HG03457 (cell line): ENCODE data around the gene PRAC1.
"Not testable (repeated sequence)": the region's sequence is repeated elsewhere in the genome, so short reads cannot be mapped to it uniquely, and the experiment has no call there.

Experiments
- ATAC-seq: cut with Tn5 transposase; IDR thresholded peaks from one replicate; pipeline ENCODE4 v1.9.1; 2021; ENCODE audit warnings: moderate number of reproducible peaks; ENCODE audit not compliant: unreplicated experiment

PRAC1 gene

DNA sequence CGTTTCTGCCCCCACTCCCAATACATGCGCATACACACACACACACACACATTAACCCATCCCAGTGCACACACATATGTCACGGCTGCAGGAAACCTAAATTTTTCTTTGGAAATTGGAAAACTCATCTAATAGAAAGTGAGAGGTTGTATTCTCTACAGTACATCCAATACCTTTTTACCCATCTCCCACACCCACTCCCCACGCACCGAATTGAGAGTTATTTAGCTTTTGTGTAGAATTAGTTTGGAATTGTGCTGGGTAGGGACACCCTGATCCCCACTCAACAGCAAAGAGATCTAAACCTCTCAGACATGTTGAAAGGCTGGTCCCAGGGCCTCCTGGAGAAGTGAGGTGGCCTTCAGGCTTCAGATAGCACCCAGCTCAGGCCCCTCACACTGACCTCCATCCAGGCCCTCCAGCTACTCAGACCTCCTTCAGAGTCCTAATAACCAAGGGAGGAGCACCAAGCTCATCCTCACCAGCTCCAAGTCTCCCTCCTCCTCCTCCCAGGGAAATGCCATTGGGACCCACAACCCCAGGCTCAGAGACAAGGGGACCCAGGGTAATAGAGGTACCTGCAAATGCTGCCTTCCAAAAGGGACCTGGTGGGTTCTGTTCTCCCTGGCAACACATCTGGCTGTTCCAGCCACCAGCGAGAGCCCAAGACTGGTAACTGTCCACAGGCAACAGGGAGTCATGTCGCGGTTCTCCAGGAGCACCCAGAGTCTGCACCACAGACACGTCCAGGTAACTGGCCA is 5.3 kb upstream of the PRAC1 start:
- ATAC-seq, result no peak

GRCh38 chr17:48726916-48727286 is 4.6 kb upstream of the PRAC1 start:
- ATAC-seq, result no peak

DNA sequence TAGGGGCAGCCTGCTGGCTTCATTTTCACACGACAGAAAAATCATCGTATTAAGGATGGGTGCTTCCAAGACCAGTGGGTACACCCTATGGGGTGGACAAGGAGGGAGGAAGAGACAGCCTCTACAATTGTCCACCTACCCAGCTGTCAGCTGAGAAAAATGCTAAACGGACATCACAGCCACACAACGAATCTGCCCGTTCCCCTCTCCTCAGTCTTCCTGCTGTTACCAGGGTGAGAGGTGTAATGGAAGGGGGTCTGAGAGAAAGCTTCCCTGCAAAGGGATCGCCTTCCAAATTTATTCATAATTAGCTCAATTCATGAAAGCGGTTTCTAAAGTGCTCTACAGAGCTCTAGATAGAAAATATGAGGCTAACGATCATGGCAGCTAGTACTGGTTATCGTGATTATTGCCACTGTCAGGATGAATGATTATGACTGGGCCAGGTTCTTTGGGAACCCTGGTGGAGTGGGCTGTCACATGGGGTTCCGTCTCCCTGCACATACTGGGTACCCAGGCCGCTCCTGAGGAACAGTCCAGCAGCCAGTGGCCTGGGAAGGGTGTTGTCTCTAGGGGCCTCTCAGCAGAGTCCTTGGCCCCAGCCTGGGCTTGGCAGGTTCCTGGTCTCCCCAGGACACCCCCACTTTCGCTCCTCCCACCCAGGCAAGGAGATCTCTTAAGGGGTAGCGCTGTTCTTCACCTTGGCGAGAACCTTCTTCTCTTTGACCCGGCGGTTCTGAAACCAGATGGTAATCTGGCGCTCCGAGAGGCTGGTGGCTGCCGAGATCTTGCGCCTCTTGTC is 4.0 kb upstream of the PRAC1 start:
- no peak for ATAC-seq

- ATAC-seq, result no peak
These were observed 3.2 kb upstream of the PRAC1 start for GRCh38 chr17:48725288-48726064.

DNA sequence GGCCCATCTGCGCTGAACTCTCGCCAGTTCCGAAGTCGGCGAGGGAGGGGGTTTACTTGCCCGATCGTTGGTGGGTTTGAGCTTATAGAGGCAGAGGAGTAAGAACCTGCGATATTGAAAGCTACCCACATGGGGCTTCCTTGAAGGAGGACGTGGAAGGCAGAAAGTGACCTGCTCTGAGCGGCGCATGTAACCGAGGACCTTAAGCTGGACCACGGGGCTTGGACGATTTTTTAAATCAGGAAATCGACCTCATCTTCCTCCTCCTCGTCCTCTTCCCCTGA is 2.6 kb upstream of the PRAC1 start:
- ATAC-seq, result no peak

GRCh38 chr17:48724251-48725003 is 2.1 kb upstream of the PRAC1 start:
- ATAC-seq, result no peak

DNA sequence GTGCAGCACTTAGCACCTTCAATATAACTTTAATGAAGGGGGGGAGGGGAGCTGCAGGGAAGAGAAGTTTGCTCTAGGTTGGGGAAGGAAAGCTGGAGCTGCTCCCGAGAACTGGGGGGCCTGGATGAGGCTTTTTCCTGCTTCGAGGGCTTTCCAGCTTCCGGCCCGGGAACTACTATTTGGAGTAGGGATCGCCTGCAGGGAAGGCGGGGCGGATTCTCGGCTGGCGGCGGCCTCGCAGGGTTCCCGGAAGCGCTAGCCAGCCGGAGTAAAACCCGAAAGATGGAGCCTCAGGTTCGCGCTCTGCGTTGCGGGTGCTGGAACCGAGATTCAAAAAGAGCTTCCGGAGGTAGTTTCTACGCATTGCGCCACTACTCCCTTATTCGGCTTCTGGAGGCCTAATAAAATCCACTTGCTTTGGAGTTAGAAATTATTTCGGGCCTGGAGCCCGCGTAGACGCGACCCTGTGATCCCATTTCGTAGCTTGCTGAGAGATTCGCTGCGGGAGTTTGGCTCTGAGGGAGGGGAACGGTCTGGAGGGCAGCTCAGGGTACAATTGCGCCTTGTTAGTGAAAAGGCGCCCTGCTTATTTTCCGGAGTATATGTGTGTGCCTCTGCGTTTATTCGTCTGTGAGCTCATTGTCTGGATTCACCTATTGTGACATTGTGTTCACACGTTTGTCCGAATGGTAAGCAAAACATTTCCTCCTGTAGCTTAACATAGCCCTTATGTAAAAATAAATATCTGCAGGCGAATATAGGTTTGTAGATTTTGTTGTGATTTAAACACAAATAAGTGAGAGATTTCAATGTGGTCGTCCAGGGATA is 1.3 kb upstream of the PRAC1 start:
- no peak for ATAC-seq

DNA sequence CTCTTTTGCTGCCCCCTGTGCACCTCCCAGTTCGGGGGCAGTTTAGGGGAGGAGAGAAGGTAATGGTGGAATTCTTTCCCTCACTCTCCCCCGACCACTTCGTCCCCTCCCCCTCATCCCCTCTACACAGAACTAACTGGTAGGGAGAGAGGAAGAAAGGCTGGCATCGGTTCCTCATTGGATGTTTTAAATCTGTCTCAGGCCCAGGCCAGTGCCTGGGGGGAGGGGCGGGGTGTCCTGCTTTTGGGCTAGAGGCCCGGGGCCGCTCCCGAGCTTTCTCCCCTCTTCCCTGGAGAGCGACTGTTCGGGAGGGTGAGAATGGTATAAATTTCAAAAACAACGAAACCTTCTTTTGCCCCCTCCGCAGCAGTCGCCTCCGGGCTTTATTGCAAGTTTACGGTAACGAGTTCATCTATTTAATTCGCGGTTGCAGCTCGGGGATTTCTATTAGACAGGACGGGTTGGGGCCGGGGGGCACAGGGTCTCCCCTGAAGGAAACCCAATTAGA is 651 bp upstream of the PRAC1 start, which contains the start of gene PRAC2:
Gene PRAC2, plus strand, starts transcription at position 271 of the 508 bp plus-strand sequence. CDS start 1,226 bp downstream, outside the sequence.
- no peak for ATAC-seq

DNA sequence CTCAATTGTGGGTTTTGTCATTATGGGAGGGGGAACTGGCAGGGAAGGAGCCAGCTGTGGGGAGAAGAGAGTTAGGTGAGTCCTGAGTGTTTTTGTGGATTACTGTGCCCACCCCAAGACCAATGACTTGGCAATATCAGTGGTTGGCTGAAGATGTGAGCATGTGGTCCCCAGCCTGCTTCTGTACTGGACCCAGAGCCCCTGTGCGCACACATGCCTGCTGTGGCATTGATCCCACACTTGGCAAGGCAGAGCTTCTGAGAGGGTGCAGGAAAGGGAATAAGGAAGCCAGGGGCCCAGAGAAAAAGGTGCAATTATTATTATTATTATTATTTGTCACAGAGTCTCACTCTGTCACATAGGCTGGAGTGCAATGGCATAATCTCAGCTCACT is 1.3 kb downstream of the PRAC1 start:
- no peak for ATAC-seq

GRCh38 chr17:48720266-48721008 is 1.9 kb downstream of the PRAC1 start:
- no peak for ATAC-seq

- ATAC-seq, result no peak
These were observed 2.6 kb downstream of the PRAC1 start for GRCh38 chr17:48719642-48720265.

DNA sequence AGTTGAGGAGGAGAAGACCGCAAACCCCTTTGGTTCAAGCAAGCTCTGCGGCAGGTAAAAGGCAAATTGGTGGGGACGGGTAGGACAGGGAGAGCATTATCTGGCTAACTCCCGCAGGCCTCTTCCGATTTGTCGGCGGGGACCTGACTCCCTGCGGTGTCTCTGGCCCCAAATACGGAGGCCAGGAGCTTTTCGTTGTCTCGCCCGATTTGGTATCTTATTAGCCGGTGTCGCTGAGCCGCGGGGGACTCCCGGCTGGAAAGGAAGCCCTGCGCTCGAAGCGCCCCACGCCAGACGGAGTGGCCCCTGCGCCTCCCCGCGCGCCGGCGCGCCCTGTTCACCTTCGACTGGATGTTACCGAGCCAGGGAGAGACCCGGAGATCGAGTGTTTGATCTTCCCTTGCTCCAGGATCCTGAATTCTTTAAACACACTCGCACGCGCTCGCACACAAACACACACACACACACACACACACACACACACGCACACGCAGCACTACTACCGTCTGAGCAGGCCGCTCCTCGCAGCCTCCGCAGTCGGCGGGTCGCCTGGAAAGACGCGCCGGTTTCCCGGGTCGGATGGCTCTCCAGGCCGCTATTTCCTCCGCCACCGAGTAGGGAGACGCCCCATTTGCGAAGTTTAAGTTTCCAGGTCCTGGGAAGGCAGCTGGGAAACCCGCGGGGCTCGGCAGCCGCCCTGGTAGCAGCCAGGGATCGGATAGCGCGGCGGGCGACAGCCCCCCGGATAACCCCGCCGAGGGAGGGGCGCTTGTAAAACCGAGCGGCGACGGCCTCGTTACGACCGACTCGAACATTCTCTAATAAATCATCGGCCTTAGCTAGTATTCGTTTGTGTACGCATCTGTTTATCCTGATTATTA is 3.3 kb downstream of the PRAC1 start:
- ATAC-seq, result no peak

DNA sequence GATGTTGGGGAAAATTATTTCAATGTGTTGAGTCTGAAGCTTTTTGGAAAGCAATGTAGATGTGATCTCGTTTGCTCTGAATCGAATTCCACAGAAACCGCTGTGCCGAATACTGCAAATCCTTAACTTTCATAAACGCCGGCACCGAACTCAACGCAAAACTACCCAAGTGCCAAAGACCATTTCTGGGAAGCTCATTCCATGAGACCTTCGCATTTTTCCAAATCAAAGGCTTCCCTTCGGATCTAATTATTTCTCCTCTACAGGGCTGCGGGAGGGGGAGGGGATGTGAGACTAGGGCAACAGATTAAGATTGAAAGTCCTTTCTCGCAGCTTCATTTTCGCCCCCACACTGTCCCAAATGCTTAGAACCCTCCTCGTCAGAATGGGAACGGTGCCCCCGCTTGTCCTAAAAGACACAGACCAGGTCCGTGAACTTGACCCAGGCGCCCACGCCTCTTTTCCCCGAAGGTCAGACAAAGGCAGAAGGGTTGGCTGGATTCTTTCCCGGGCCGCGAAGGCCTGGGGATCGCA is 4.0 kb downstream of the PRAC1 start:
- no peak for ATAC-seq

- ATAC-seq, result no peak
These were observed 4.7 kb downstream of the PRAC1 start for GRCh38 chr17:48717367-48718226.

GRCh38 chr17:48716549-48716948 is 5.8 kb downstream of the PRAC1 start:
- not testable (repeated sequence) for ATAC-seq
